Fibroblast of pulmonary artery (primary cell): Measurements from ENCODE around the gene GLOD5.

Experiments
- DNase-seq: peaks from one replicate; pipeline ENCODE4 v3.0.0-alpha.2; 2010; ENCODE audit warnings: low read depth
- H3K4me3 ChIP-seq: replicated peaks from 2 replicates; pipeline ENCODE4 v1.5.1; 2011; ENCODE audit warnings: low read depth, mild to moderate bottlenecking, control low read depth, low read length, moderate library complexity
- TF ChIP-seq, protein P1 (sequence below): IDR thresholded peaks from 2 replicates; pipeline ENCODE4 v1.5.1; 2011; ENCODE audit warnings: mild to moderate bottlenecking, control low read depth, low read length, inconsistent platforms; ENCODE audit errors: missing control alignments

The GLOD5 gene

DNA sequence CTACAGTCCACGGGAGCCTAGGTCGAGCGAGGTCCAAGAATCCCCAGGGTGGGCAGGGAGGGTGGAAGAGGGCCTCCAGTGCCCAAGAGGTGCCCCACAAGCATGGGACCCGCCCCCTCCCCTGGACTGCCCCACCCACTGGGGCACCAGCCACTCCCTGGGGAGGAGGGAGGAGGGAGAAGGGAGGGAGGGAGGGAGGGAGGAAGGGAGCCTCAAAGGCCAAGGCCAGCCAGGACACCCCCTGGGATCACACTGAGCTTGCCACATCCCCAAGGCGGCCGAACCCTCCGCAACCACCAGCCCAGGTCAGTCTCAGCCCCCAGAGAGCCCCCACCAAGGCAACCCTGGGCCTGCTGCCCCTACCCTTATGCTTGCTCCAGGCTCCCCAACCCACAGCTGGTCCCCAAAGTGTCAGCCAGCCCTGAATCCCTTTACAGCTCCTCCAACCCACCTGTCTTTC lies 24.8 kb downstream of the GLOD5 start, which contains the start of gene GATA1:
GATA1 (plus strand) TSS at position 250 of the 460 bp plus-strand sequence. CDS start 4,520 bp downstream, outside the sequence.
- no peak for DNase-seq
- H3K4me3 ChIP-seq, result no peak within 1 kb of the TSS
- TF ChIP-seq, protein P1, sequence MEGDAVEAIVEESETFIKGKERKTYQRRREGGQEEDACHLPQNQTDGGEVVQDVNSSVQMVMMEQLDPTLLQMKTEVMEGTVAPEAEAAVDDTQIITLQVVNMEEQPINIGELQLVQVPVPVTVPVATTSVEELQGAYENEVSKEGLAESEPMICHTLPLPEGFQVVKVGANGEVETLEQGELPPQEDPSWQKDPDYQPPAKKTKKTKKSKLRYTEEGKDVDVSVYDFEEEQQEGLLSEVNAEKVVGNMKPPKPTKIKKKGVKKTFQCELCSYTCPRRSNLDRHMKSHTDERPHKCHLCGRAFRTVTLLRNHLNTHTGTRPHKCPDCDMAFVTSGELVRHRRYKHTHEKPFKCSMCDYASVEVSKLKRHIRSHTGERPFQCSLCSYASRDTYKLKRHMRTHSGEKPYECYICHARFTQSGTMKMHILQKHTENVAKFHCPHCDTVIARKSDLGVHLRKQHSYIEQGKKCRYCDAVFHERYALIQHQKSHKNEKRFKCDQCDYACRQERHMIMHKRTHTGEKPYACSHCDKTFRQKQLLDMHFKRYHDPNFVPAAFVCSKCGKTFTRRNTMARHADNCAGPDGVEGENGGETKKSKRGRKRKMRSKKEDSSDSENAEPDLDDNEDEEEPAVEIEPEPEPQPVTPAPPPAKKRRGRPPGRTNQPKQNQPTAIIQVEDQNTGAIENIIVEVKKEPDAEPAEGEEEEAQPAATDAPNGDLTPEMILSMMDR, result no peak

DNA sequence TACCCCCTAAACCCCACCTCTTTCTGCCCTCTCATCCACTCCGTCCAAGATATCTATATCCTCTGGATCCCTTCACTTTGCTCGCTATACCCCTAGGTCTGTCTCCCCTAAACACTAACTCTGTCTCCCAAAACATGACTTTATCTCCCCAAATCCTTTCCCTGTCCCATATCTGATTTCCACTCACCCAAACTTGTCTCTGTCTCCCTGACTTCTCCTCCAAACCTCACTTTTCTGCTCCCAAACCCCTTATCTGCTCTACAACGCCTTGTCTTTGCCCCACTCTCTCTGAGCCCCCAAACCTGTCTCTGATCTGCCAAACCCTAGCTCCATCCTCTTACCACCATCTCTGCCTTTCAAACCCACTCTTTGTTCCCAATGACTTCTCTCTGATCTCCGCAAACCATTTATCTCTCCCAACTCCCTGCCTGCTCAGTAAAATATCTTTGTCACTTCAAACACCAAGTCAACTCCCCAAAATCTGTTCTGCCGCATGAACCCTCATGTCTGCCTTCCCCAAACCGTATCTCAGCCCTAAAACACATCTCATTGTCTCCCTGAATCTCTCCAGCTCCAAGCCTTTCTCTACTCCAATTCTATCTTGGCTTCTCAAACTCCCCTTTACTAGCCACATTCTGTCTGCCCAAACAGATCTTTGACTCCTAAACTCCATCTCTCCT lies 25.4 kb downstream of the GLOD5 start:
- TF ChIP-seq, protein P1, result no peak
- H3K4me3 ChIP-seq, result no peak overlapping the region
- no peak for DNase-seq

- no peak for DNase-seq
- TF ChIP-seq, protein P1, result no peak
- no peak overlapping the region for H3K4me3 ChIP-seq
These were observed 26.2 kb downstream of the GLOD5 start for GRCh38 chrX:48787505-48788443.

GRCh38 chrX:48789366-48790220 lies 28.0 kb downstream of the GLOD5 start:
- H3K4me3 ChIP-seq, result no peak overlapping the region
- no peak for DNase-seq
- TF ChIP-seq, protein P1, result no peak

DNA sequence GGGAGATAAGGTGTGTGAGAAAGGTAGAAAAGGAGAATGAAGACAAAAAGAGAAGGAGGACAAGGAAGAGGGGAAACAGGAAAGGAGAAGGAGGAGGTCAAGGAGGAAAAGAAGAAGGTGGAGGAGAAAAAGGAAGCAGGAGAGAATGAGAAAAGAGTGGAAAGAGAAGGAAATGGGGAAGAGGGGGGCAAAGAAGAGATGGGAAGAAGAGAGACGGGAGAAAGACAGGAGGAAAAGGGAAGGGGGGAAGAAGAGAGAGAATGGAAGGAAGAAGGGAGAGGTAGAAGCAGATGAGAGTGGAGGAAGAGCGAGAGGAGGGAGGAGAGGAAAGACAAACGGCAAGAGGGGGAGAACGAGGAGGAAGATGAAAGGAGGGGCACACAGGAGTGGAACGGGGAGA lies 28.9 kb downstream of the GLOD5 start:
- no peak for DNase-seq
- TF ChIP-seq, protein P1, result no peak
- H3K4me3 ChIP-seq, result no peak overlapping the region

GRCh38 chrX:48791063-48791820 lies 29.7 kb downstream of the GLOD5 start:
- H3K4me3 ChIP-seq, result no peak overlapping the region
- TF ChIP-seq, protein P1, result no peak
- no peak for DNase-seq
